BE2C (cell line): ENCODE measurements around the gene ERFE.

Source experiments
- DNase-seq: peaks from one replicate; pipeline ENCODE4 v3.0.0-alpha.2; 2020
- H3K27me3 ChIP-seq: fragments of 250-450 bp; sonication (Bioruptor Pico); 2 replicates; pipeline ENCODE4 v1.5.1; 2020; ENCODE audit warnings: mild to moderate bottlenecking
- H3K36me3 ChIP-seq: fragments of 250-450 bp; sonication (Bioruptor Pico); 2 replicates; pipeline ENCODE4 v1.5.1; 2020; ENCODE audit warnings: mild to moderate bottlenecking
- H3K4me1 ChIP-seq: fragments of 250-450 bp; sonication (Bioruptor Pico); 2 replicates; pipeline ENCODE4 v1.5.1; 2020
- H3K4me3 ChIP-seq: 2 replicates; pipeline ENCODE4 v1.5.1; 2011; ENCODE audit warnings: low read depth, low read length
- H3K9me3 ChIP-seq: fragments of 250-450 bp; sonication (Bioruptor Pico); 2 replicates; pipeline ENCODE4 v1.5.1; 2020
- TF ChIP-seq, protein P1 (sequence below): IDR thresholded peaks from 2 replicates; pipeline ENCODE4 v1.5.1; 2012; ENCODE audit warnings: mild to moderate bottlenecking, low read depth, low read length

The ERFE gene

DNA sequence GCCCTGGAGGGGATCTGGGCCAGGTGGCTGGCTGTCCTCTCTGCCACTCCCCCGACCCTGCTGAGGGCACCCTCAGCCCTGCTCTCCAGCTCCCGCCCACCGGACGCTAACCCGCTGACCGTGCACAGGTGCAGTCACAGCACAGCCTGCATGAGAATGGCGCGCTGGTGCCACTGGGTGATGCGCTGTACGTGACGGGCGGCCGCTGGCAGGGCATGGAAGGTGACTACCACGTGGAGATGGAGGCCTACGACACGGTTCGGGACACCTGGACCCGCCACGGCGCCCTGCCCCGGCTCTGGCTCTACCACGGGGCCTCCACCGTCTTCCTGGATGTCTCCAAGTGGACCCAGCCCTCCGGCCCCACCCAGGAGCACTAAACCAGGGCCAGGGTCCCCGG lies 8.1 kb upstream of the ERFE start:
- H3K36me3 ChIP-seq, result no peaks in the 10 kb centered on the region
- H3K4me3 ChIP-seq, result no peak overlapping the region
- H3K27me3 ChIP-seq, result no peaks in the 10 kb centered on the region
- DNase-seq, result no peak
- TF ChIP-seq, protein P1, sequence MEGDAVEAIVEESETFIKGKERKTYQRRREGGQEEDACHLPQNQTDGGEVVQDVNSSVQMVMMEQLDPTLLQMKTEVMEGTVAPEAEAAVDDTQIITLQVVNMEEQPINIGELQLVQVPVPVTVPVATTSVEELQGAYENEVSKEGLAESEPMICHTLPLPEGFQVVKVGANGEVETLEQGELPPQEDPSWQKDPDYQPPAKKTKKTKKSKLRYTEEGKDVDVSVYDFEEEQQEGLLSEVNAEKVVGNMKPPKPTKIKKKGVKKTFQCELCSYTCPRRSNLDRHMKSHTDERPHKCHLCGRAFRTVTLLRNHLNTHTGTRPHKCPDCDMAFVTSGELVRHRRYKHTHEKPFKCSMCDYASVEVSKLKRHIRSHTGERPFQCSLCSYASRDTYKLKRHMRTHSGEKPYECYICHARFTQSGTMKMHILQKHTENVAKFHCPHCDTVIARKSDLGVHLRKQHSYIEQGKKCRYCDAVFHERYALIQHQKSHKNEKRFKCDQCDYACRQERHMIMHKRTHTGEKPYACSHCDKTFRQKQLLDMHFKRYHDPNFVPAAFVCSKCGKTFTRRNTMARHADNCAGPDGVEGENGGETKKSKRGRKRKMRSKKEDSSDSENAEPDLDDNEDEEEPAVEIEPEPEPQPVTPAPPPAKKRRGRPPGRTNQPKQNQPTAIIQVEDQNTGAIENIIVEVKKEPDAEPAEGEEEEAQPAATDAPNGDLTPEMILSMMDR, result no peak
- H3K9me3 ChIP-seq, result no peaks in the 10 kb centered on the region
- no peaks in the 10 kb centered on the region for H3K4me1 ChIP-seq

DNA sequence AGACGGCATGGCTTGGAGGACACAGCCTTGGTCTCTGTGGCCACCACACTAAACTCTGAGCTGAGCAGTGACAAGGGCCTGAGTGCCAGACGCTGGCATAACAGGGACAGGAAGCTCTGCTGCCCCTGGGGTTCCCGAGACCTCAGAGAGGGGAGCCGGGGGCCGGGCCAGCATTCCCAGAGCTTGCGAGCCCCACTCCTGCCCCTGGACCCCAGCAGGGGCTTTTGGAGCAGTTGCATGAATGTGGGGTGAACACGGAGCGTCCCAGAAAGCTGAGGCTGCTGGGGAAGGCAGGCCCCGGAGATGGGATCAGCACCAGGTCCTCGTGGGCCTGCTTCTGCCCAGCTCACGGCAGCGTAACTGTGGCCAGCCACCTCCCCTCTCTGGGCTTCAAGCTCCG lies 7.6 kb upstream of the ERFE start:
- Histone ChIP-seq H3K4me3 (no peak overlapping the region), H3K9me3 (no peaks in the 10 kb centered on the region), H3K27me3 (no peaks in the 10 kb centered on the region), H3K4me1 (no peaks in the 10 kb centered on the region), H3K36me3 (no peaks in the 10 kb centered on the region)
- no peak for DNase-seq
- TF ChIP-seq, protein P1, result no peak

DNA sequence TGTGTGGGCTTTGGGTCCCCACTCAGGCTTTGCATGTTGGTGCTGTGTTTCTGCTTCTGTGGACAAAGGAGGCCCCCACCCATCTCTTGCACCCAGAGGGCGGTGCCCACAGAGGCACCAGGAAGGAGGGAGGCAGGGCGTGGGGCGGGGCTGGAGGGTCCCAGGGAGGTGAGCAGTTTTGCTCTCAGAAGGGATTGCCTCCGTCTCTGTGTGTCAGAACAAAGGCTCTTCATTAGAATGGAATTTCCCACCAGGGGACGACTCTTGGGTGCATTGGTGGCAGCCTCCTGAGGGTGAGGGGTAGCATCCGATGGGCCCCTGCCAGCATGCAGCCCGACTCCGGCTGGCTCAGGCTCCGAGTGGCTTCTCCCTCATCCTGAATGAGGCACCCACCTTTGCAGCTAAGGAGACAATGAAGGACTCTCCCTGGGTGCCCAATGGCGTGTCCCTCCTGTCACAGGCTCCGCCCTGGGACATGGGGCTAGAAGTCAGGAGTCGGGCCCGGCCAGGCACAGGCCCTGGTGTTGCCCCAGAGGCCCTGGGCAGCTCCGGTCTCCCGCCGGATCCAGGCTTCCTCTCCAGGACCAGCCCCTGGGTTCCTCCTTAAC lies 7.0 kb upstream of the ERFE start:
- Histone ChIP-seq H3K27me3 (no peaks in the 10 kb centered on the region), H3K4me3 (no peak overlapping the region)

DNA sequence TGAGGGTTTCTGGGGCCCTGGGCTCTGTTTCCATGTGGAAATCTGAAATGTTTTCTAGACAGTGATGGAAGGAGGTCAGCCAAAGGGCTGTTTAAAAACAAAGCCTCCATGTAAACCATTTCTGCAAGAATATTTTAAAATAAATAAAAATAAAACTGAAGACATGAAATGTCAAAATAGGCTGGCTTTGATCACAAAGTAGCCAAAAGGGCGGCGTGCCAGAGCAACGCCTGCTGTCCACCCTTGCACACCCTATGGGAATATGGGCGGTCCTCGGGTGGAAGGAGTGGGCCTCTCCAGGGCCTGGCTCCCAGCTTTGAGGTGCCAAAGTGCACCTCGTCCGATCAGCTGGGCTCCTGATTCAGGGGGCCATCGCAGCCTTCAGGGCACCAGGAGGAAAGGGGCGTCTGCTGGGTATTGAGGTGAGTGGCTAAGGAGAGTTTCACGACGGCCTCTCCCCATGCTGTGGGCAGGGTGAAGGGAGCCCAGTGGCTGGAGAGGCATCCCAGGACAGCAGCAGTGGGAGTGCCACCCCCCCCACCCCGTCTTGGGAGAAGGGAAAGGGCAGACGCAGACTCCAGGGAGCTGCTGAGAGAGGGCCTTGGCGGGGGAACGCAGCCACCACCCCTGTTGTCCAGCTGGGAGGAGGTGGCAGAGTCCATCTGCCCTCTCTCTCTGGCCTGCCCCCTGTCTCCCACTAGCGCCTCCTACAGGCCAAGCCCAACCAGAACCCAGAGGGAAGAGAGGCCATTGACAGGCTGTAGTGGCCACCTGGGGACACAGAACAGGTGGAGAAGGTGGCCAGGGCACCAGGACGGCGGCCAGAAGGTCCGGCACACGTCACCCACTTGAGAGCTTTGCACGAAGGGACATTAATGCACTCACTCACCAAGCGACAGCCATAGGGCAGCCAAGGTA lies 5.7 kb upstream of the ERFE start:
- Histone ChIP-seq H3K9me3 (no peaks in the 10 kb centered on the region), H3K4me1 (no peaks in the 10 kb centered on the region), H3K27me3 (no peaks in the 10 kb centered on the region), H3K36me3 (no peaks in the 10 kb centered on the region), H3K4me3 (no peak overlapping the region)
- TF ChIP-seq, protein P1, result peak; percentile 26; the same call in 1 of the 2 replicates
- no peak for DNase-seq

More for the DNA sequence above, 7.0 kb upstream of the ERFE start:
- DNase-seq, result no peak
- Histone ChIP-seq H3K9me3 (no peaks in the 10 kb centered on the region), H3K36me3 (no peaks in the 10 kb centered on the region), H3K4me1 (no peaks in the 10 kb centered on the region)
- TF ChIP-seq, protein P1, result no peak

DNA sequence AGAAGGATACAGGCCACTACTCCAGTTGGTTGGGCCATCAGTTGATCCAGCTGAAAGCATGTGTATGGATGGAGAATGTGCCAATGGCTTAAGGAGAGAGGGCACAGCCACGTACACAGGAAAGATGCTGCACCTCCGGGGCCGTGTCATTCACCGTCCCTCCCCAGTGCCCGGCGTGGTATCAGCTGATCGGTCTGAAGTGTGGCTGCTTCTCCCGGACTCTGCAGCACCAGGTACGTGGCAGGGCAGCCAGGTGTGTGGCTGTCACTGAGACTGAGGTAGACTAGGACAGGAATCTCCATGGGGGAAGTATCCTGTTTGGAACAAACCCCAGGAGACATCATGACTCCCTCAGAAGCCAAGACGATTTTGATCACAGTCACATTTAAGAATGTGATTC lies 4.2 kb upstream of the ERFE start:
- DNase-seq, result no peak
- Histone ChIP-seq H3K4me3 (no peak overlapping the region), H3K36me3 (no peaks in the 10 kb centered on the region), H3K27me3 (peaks cover 5% of the 10 kb centered on the region; the same call in 1 of the 2 replicates), H3K4me1 (no peaks in the 10 kb centered on the region), H3K9me3 (no peaks in the 10 kb centered on the region)
- TF ChIP-seq, protein P1, result no peak
